Neural progenitor cell (in vitro differentiated cells): Measurements from ENCODE around the gene TYMP. TPM values are rescaled to one million over a fixed set of nuclear protein-coding genes. Genes with fewer than 3 reads are reported as not detected.

Experiments used
- DNase-seq: peaks from one replicate; pipeline ENCODE4 v3.0.0-alpha.2; 2016; ENCODE audit warnings: low spot score
- H2AFZ ChIP-seq: fragments of 200-600 bp; sonication (generic); replicated peaks from 2 replicates; pipeline ENCODE4 v1.6.1; 2016; ENCODE audit warnings: antibody characterized with exemption
- H3F3A ChIP-seq: fragments of 200-600 bp; sonication (generic); 2 replicates; pipeline ENCODE4 v1.6.1; 2016; ENCODE audit warnings: antibody characterized with exemption, low read depth
- H3K27ac ChIP-seq: fragments of 200-600 bp; sonication (generic); 2 replicates; pipeline ENCODE4 v1.5.1; 2016; ENCODE audit warnings: mild to moderate bottlenecking
- H3K27me3 ChIP-seq: fragments of 200-600 bp; sonication (generic); 2 replicates; pipeline ENCODE4 v1.6.1; 2016; ENCODE audit warnings: mild to moderate bottlenecking, moderate library complexity
- H3K36me3 ChIP-seq: fragments of 200-600 bp; sonication (generic); 2 replicates; pipeline ENCODE4 v1.5.1; 2016
- H3K4me1 ChIP-seq: fragments of 200-600 bp; sonication (generic); 2 replicates; pipeline ENCODE4 v1.6.1; 2016; ENCODE audit warnings: mixed run types
- H3K4me2 ChIP-seq: fragments of 200-600 bp; sonication (generic); 2 replicates; pipeline ENCODE4 v1.6.1; 2016
- H3K4me3 ChIP-seq: fragments of 200-600 bp; sonication (generic); 2 replicates; pipeline ENCODE4 v1.5.1; 2016
- H3K79me2 ChIP-seq: fragments of 200-600 bp; sonication (generic); 2 replicates; pipeline ENCODE4 v1.6.1; 2016; ENCODE audit warnings: low read depth
- H3K9ac ChIP-seq: fragments of 200-600 bp; sonication (generic); 2 replicates; pipeline ENCODE4 v1.6.1; 2016
- H3K9me3 ChIP-seq: fragments of 200-600 bp; sonication (generic); 2 replicates; pipeline ENCODE4 v1.5.1; 2016; ENCODE audit warnings: low read depth
- H4K20me1 ChIP-seq: fragments of 200-600 bp; sonication (generic); 2 replicates; pipeline ENCODE4 v1.6.1; 2016; ENCODE audit warnings: low read depth
- H3K27ac Mint-ChIP-seq: 3 replicates; pipeline ENCODE4 v1.8.0; 2021; ENCODE audit warnings: mixed read lengths
- H3K27me3 Mint-ChIP-seq: 2 replicates; pipeline ENCODE4 v1.8.0; 2022; ENCODE audit warnings: low read depth, mild to moderate bottlenecking, inconsistent platforms, moderate library complexity, mixed read lengths; ENCODE audit not compliant: insufficient read depth
- H3K36me3 Mint-ChIP-seq: 3 replicates; pipeline ENCODE4 v1.8.0; 2021; ENCODE audit warnings: mixed read lengths
- H3K4me1 Mint-ChIP-seq: 3 replicates; pipeline ENCODE4 v1.8.0; 2021; ENCODE audit warnings: mixed read lengths
- H3K4me3 Mint-ChIP-seq: 3 replicates; pipeline ENCODE4 v1.8.0; 2021; ENCODE audit warnings: mild to moderate bottlenecking, moderate library complexity, mixed read lengths
- H3K9me3 Mint-ChIP-seq: 3 replicates; pipeline ENCODE4 v1.8.0; 2020; ENCODE audit warnings: mixed read lengths
- EZH2 ChIP-seq: fragments of 200-600 bp; sonication (generic); IDR thresholded peaks from 2 replicates; pipeline ENCODE4 v1.6.1; 2017; ENCODE audit warnings: antibody characterized with exemption, mild to moderate bottlenecking, moderate library complexity
- EZH2phosphoT487 ChIP-seq: fragments of 200-600 bp; sonication (generic); IDR thresholded peaks from 2 replicates; pipeline ENCODE4 v1.6.1; 2017; ENCODE audit warnings: antibody characterized with exemption
- total RNA-seq: library from RNA; depleted of rRNA; stranded (reverse); fragments of >200 nt; gene quantifications from 2 replicates; pipeline ENCODE4 v1.2.3, GENCODE V29; 2015; ENCODE audit warnings: low replicate concordance
- TF ChIP-seq, protein P1 (sequence below): fragments of 200-600 bp; sonication (generic); IDR thresholded peaks from 2 replicates; pipeline ENCODE4 v1.5.1; 2017; ENCODE audit warnings: antibody characterized with exemption, mild to moderate bottlenecking

TYMP gene
- total RNA-seq, 1 donor from 2014 or later: not detected

DNA sequence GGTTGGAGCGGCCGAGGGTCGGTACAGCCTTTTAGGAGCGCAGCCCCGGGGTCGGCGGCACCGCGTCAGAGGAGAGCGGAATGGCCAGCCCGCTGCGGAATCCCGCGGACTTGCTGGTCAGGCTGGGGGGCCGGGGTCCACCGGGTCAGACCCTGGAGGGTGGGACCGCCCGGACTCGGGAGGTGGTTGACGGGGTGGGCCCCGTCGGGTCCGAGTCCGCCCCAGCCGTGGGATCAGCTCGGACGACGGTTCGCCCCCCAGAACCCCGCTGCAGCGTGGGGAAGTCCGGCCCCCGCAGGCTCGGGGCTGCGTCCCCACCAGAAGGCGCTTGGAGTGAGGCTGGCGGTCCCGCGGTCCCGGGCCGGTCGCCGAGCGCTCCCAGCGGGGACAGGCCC, 48.8 kb downstream of the TYMP start:
- Histone ChIP-seq H3K4me2 (peak overlapping the region; percentile 70), H3K79me2 (no peaks in the 10 kb centered on the region), H2AFZ (peak overlapping the region; percentile 86), H3K4me3 (peak overlapping the region; percentile 53), H3F3A (peaks cover 3% of the 10 kb centered on the region), H3K36me3 (no peaks in the 10 kb centered on the region), H3K9ac (no peak overlapping the region), H3K27ac (no peak overlapping the region), H3K27me3 (peaks cover 37% of the 10 kb centered on the region), H3K9me3 (no peaks in the 10 kb centered on the region), H3K4me1 (no peaks in the 10 kb centered on the region), H4K20me1 (no peaks in the 10 kb centered on the region)
- Mint-ChIP-seq H3K36me3 (no peaks in the 10 kb centered on the region), H3K4me1 (peaks cover 2% of the 10 kb centered on the region), H3K27me3 (peaks cover 43% of the 10 kb centered on the region), H3K9me3 (peaks cover 2% of the 10 kb centered on the region), H3K27ac (no peak overlapping the region), H3K4me3 (peak overlapping the region; percentile 67)
- TF ChIP-seq EZH2: peak; percentile 89
- TF ChIP-seq EZH2phosphoT487: peak; percentile 84
- TF ChIP-seq, protein P1, sequence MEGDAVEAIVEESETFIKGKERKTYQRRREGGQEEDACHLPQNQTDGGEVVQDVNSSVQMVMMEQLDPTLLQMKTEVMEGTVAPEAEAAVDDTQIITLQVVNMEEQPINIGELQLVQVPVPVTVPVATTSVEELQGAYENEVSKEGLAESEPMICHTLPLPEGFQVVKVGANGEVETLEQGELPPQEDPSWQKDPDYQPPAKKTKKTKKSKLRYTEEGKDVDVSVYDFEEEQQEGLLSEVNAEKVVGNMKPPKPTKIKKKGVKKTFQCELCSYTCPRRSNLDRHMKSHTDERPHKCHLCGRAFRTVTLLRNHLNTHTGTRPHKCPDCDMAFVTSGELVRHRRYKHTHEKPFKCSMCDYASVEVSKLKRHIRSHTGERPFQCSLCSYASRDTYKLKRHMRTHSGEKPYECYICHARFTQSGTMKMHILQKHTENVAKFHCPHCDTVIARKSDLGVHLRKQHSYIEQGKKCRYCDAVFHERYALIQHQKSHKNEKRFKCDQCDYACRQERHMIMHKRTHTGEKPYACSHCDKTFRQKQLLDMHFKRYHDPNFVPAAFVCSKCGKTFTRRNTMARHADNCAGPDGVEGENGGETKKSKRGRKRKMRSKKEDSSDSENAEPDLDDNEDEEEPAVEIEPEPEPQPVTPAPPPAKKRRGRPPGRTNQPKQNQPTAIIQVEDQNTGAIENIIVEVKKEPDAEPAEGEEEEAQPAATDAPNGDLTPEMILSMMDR: no peak
- DNase-seq: peak; percentile 51

DNA sequence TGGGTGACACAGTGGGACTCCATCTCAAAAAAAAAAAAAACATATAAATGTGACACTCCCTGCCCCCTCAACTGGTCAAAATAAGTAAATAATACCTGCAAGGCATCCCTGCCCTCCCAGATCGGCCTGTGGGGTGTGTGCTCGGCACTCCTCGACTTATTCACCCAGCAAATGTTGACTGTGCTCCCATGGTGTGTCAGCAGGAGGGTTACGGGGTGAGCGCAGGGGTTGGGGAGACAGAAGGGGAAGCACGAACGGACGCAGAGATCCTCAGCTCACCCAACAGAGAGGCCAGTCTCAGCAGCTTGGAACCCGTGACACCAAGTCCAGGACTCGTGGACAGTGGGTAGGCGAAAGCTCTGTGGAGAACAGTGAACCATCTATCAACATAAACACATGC, 50.1 kb downstream of the TYMP start:
- H3K4me3 ChIP-seq: no peak overlapping the region
- Mint-ChIP-seq H3K9me3 (peaks cover 2% of the 10 kb centered on the region), H3K4me3 (peak overlapping the region; percentile 53), H3K27me3 (peaks cover 45% of the 10 kb centered on the region), H3K4me1 (peaks cover 6% of the 10 kb centered on the region), H3K27ac (peak overlapping the region; percentile 50), H3K36me3 (no peaks in the 10 kb centered on the region)
- no peaks in the 10 kb centered on the region for H3K79me2 ChIP-seq
- no peak overlapping the region for H3K9ac ChIP-seq
- DNase-seq: no peak
- H4K20me1 ChIP-seq: no peaks in the 10 kb centered on the region
- H3K9me3 ChIP-seq: no peaks in the 10 kb centered on the region
- H3K4me2 ChIP-seq: no peak overlapping the region
- H2AFZ ChIP-seq: no peak overlapping the region
- H3K27me3 ChIP-seq: peaks cover 37% of the 10 kb centered on the region
- H3K27ac ChIP-seq: no peak overlapping the region
- TF ChIP-seq EZH2phosphoT487: no peak
- no peaks in the 10 kb centered on the region for H3K36me3 ChIP-seq
- peaks cover 3% of the 10 kb centered on the region for H3F3A ChIP-seq
- H3K4me1 ChIP-seq: peaks cover 3% of the 10 kb centered on the region

DNA sequence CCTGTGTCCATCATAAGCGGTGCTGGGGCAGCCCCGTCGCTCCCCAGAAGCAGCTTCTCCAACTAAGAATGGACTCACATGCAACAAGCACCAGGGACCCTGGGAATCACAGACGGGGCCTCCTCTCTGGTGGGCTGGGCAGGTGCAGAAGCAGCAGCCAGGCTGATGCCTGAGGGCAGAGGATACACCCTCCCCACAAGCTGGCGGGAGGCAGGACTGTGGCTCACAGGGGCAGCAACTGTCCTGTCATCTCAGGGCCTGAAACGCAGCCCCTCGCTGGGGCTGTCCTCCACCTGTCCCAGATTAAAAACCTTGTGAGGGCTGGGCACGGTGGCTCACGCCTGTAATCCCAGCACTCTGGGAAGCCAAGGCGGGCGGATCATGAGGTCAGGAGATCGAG, 51.9 kb downstream of the TYMP start:
- H3K9ac ChIP-seq: no peak overlapping the region
- Mint-ChIP-seq H3K36me3 (no peaks in the 10 kb centered on the region), H3K9me3 (peaks cover 2% of the 10 kb centered on the region), H3K4me3 (no peak overlapping the region), H3K4me1 (peaks cover 19% of the 10 kb centered on the region), H3K27ac (no peak overlapping the region), H3K27me3 (peaks cover 40% of the 10 kb centered on the region)
- TF ChIP-seq, protein P1: no peak
- TF ChIP-seq EZH2 (no peak), EZH2phosphoT487 (no peak)
- H3K79me2 ChIP-seq: peaks cover 17% of the 10 kb centered on the region
- peaks cover 37% of the 10 kb centered on the region for H3K27me3 ChIP-seq
- no peak overlapping the region for H3K4me2 ChIP-seq
- no peak overlapping the region for H3K4me3 ChIP-seq
- no peak for DNase-seq
- peaks cover 3% of the 10 kb centered on the region for H3F3A ChIP-seq
- H3K9me3 ChIP-seq: no peaks in the 10 kb centered on the region
- peaks cover 17% of the 10 kb centered on the region for H4K20me1 ChIP-seq
- no peak overlapping the region for H2AFZ ChIP-seq
- no peak overlapping the region for H3K27ac ChIP-seq
- H3K36me3 ChIP-seq: no peaks in the 10 kb centered on the region
- H3K4me1 ChIP-seq: peaks cover 11% of the 10 kb centered on the region

DNA sequence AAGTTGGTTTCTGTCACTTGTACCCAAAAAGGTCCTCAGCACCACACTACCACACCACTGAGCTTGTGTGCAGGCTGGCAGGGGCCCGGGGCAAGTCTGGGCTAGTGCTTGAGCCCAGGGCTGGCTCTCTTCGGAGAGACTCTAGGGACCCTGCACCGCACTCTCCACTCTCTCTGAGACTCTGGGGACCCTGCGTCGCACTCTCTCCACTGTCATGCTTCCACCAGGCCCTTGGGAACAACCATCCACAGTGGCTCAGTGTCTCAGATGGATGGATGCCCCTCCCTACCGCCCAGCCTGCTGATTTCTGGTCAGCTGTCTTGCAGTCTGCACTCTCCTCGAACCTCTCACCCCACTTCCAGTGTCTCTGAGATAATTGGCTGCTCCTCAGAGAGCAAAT, 52.9 kb downstream of the TYMP start:
- H2AFZ ChIP-seq: no peak overlapping the region
- H3K36me3 Mint-ChIP-seq: no peaks in the 10 kb centered on the region
- H3K4me3 Mint-ChIP-seq: peak overlapping the region; percentile 83
- H3K4me1 Mint-ChIP-seq: peaks cover 20% of the 10 kb centered on the region
- H3K27me3 Mint-ChIP-seq: peaks cover 39% of the 10 kb centered on the region
- TF ChIP-seq EZH2phosphoT487 (no peak), EZH2 (no peak)
- TF ChIP-seq, protein P1: no peak
- no peak overlapping the region for H3K9ac ChIP-seq
- H3F3A ChIP-seq: peaks cover 3% of the 10 kb centered on the region
- H3K9me3 Mint-ChIP-seq: peaks cover 2% of the 10 kb centered on the region
- no peaks in the 10 kb centered on the region for H3K36me3 ChIP-seq
- H3K79me2 ChIP-seq: peaks cover 28% of the 10 kb centered on the region
- no peak overlapping the region for H3K4me3 ChIP-seq
- H3K27ac Mint-ChIP-seq: no peak overlapping the region
- H3K4me2 ChIP-seq: no peak overlapping the region
- H3K4me1 ChIP-seq: peaks cover 11% of the 10 kb centered on the region
- no peak for DNase-seq
- no peaks in the 10 kb centered on the region for H3K9me3 ChIP-seq
- H3K27ac ChIP-seq: no peak overlapping the region
- H3K27me3 ChIP-seq: peaks cover 33% of the 10 kb centered on the region
- H4K20me1 ChIP-seq: peaks cover 27% of the 10 kb centered on the region

Other genes starting within 250 kb of the TYMP start
- gene PLXNB2, start 222.4 kb downstream of the TYMP start, total RNA-seq: 32.4 and 94.1 TPM in 2 replicates
- gene DENND6B, start 203.0 kb downstream of the TYMP start, total RNA-seq: 1.0 and 7.8 TPM in 2 replicates
- 32.6 and 65.5 TPM in 2 replicates for gene PPP6R2, start 186.7 kb downstream of the TYMP start, total RNA-seq
- gene SBF1, start 55.0 kb downstream of the TYMP start, total RNA-seq: 25.8 and 65.8 TPM in 2 replicates
- 0.13 and 2.6 TPM in 2 replicates for gene ADM2, start 48.5 kb downstream of the TYMP start, total RNA-seq
- gene MIOX, start 43.2 kb downstream of the TYMP start, total RNA-seq: not detected in 2 replicates
- gene LMF2, start 22.3 kb downstream of the TYMP start, total RNA-seq: 7.1 and 38.2 TPM in 2 replicates
- gene NCAPH2, start 21.8 kb downstream of the TYMP start, total RNA-seq: 41.2 and 64.4 TPM in 2 replicates
- 1.1 TPM in 1 of 2 replicates, not detected in the other for gene SCO2, start 4.4 kb downstream of the TYMP start, total RNA-seq
- not detected in 2 replicates for gene KLHDC7B, start 15.9 kb upstream of the TYMP start, total RNA-seq
- 2.8 TPM in 1 of 2 replicates, not detected in the other for gene SYCE3, start 32.9 kb upstream of the TYMP start, total RNA-seq
- 33.9 and 49.6 TPM in 2 replicates for gene CPT1B, start 48.4 kb upstream of the TYMP start, total RNA-seq
- gene CHKB, start 52.8 kb upstream of the TYMP start, total RNA-seq: 67.4 and 93.9 TPM in 2 replicates
- gene MAPK8IP2, start 70.8 kb upstream of the TYMP start, total RNA-seq: 0.74 TPM in 1 of 2 replicates, not detected in the other
- gene ARSA, start 98.1 kb upstream of the TYMP start, total RNA-seq: 4.2 and 18.4 TPM in 2 replicates
- 0.65 and 3.6 TPM in 2 replicates for gene SHANK3, start 142.8 kb upstream of the TYMP start, total RNA-seq
- gene ACR, start 208.2 kb upstream of the TYMP start, total RNA-seq: not detected in 2 replicates